ENCODE measurements around the gene SIGLEC11. TPM values are rescaled to one million over a fixed set of nuclear protein-coding genes. Genes with fewer than 3 reads are reported as not detected.

SIGLEC11 gene
- total and polyA plus RNA-seq, 2 of the 13 experiments (the other 11 are each of a cell fraction or from before 2014, with no cell fraction given) = not detected

DNA sequence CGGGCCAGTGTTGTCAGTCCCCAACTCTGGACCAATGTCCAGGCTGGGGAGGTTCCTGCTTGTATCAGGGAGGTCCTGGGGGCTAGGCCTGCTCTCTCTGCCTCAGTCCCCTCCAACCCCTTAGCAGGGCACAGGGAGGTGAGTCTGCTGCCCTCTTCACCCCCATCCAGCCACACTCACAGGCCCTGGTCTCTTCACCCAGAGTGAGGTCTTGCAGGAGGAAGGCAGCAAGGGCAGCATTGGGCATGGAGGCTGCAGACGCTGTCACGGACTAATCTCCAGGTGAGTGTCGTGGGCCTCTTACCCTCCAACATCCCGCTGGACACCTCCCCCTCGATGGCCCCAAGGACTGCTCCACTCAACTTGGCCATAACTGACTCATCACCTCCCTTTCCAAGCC lies 11.9 kb upstream of the SIGLEC11 start:
- Histone ChIP-seq H3K27ac (ENCODE audit: extremely low read length, insufficient read depth, low read length) (no peak overlapping the region), H3K79me2 (ENCODE audit: insufficient read depth, low read length) (no peaks in the 10 kb centered on the region), H2AFZ (ENCODE audit: low read length) (no peak overlapping the region), H3K27me3 (ENCODE audit: control insufficient read depth in 1 of 2, insufficient read depth in 2 of 2, low read length in 2 of 2) (peaks cover 0 to 5% of the 10 kb centered on the region in 2 experiments; a peak in 1 of 5 replicates), H3K4me2 (ENCODE audit: low read depth, low read length) (no peak overlapping the region), H3K4me3 (replicated peaks in 1 of 3; ENCODE audit: insufficient read depth in 1 of 3, low read depth in 2 of 3, low read length in 3 of 3) (no peak overlapping the region), H3K9me3 (ENCODE audit: low read length) (no peaks in the 10 kb centered on the region), H4K20me1 (ENCODE audit: insufficient read depth, low read length) (no peaks in the 10 kb centered on the region), H3K4me1 (ENCODE audit: insufficient read depth, low read length) (no peaks in the 10 kb centered on the region), H3K36me3 (replicated peaks in 1 of 2; ENCODE audit: control insufficient read depth in 1 of 2, insufficient read depth in 2 of 2, low read length in 2 of 2) (no peaks in the 10 kb centered on the region; a peak in 1 of 5 replicates), H3K9ac (ENCODE audit: insufficient read depth, low read depth, low read length) (no peak overlapping the region)
- intact Hi-C loops (cut with micrococcal nuclease; ENCODE audit: unreplicated experiment) = no loop called here
- no peak for DNase-seq (ENCODE audit: low spot score)
- ChIA-PET POLR2A (no interaction called here), CTCF (ENCODE audit: low intra/inter-chr PET ratio, low total read pairs) (no interaction called here)
- BruUV-seq (replicated peaks) = no TSS peak
- FAIRE-seq = no peak
- no peak for ATAC-seq
- WGBS (ENCODE audit: low lambda C conversion rate) = 66% methylated on average over 6 of the region's 6 CpGs
- in situ Hi-C loops (cut with HindIII; ENCODE audit: extremely low pct_ligation_motif_present, low pct_unique_long_range_greater_than_20kb) = no loop called here
- TF ChIP-seq KDM3A (CRISPR knock-in tag; IDR thresholded peaks at IDR 0.05; ENCODE audit: low read depth) (no peak), NKX3-1 (CRISPR knock-in tag; IDR thresholded peaks at IDR 0.05) (no peak), ZBTB3 (CRISPR knock-in tag; IDR thresholded peaks at IDR 0.05; ENCODE audit: borderline replicate concordance, low read depth) (no peak), POLR2G (IDR thresholded peaks at IDR 0.05; ENCODE audit: low read depth, low read length) (no peak), NR1H2 (CRISPR knock-in tag; IDR thresholded peaks at IDR 0.05; ENCODE audit: borderline replicate concordance, low read depth) (no peak), SKI (IDR thresholded peaks at IDR 0.05; ENCODE audit: partially characterized antibody) (no peak), STAT5B (CRISPR knock-in tag; IDR thresholded peaks at IDR 0.05) (no peak), HOXD1 (CRISPR knock-in tag; IDR thresholded peaks at IDR 0.05) (no peak), ARID5B (CRISPR knock-in tag; IDR thresholded peaks at IDR 0.05) (no peak), ZNF501 (CRISPR knock-in tag; IDR thresholded peaks at IDR 0.05) (no peak), AHDC1 (CRISPR knock-in tag; IDR thresholded peaks at IDR 0.05; ENCODE audit: borderline replicate concordance) (no peak), CC2D1A (CRISPR knock-in tag; IDR thresholded peaks at IDR 0.05) (no peak)
- TF ChIP-seq, protein P1, sequence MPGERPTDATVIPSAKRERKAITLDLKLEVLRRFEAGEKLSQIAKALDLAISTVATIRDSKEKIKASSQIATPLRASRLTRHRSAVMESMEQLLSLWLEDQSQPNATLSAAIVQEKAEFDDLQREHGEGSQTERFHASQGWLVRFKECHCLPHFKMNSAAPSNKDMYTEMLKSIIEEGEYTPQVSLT (CRISPR knock-in tag; IDR thresholded peaks at IDR 0.05; ENCODE audit: borderline replicate concordance, low read depth) = no peak
- TF ChIP-seq, protein P2, sequence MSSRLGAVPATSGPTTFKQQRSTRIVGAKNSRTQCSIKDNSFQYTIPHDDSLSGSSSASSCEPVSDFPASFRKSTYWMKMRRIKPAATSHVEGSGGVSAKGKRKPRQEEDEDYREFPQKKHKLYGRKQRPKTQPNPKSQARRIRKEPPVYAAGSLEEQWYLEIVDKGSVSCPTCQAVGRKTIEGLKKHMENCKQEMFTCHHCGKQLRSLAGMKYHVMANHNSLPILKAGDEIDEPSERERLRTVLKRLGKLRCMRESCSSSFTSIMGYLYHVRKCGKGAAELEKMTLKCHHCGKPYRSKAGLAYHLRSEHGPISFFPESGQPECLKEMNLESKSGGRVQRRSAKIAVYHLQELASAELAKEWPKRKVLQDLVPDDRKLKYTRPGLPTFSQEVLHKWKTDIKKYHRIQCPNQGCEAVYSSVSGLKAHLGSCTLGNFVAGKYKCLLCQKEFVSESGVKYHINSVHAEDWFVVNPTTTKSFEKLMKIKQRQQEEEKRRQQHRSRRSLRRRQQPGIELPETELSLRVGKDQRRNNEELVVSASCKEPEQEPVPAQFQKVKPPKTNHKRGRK (CRISPR knock-in tag; IDR thresholded peaks at IDR 0.05) = no peak
